HFF-Myc (cell line): ENCODE measurements around the gene LGALSL.

Source experiments
- DNase-seq: peaks from one replicate; pipeline ENCODE4 v3.0.0-alpha.2; 2011; ENCODE audit warnings: low read depth; ENCODE audit errors: extremely low read depth
- H3K4me3 ChIP-seq: replicated peaks from 2 replicates; pipeline ENCODE4 v1.5.1; 2011; ENCODE audit warnings: low read depth, mild to moderate bottlenecking, control low read depth, low read length
- CTCF ChIP-seq: IDR thresholded peaks from 2 replicates; pipeline ENCODE4 v1.5.1; 2012; ENCODE audit warnings: mild to moderate bottlenecking, low read depth, low read length, control low read depth; ENCODE audit errors: missing control alignments

LGALSL gene

GRCh38 chr2:64474121-64474571, 20.2 kb downstream of the LGALSL start:
- no peak for TF ChIP-seq CTCF
- H3K4me3 ChIP-seq: no peak overlapping the region
- DNase-seq: no peak

GRCh38 chr2:64474636-64475035, 20.7 kb downstream of the LGALSL start:
- no peak overlapping the region for H3K4me3 ChIP-seq
- no peak for DNase-seq
- no peak for TF ChIP-seq CTCF

GRCh38 chr2:64477037-64477436, 23.1 kb downstream of the LGALSL start:
- no peak overlapping the region for H3K4me3 ChIP-seq
- TF ChIP-seq CTCF: no peak
- no peak for DNase-seq

GRCh38 chr2:64477979-64478378, 24.0 kb downstream of the LGALSL start:
- no peak overlapping the region for H3K4me3 ChIP-seq
- no peak for DNase-seq
- no peak for TF ChIP-seq CTCF

GRCh38 chr2:64478502-64479230, 24.7 kb downstream of the LGALSL start:
- no peak for DNase-seq
- no peak overlapping the region for H3K4me3 ChIP-seq
- no peak for TF ChIP-seq CTCF

- TF ChIP-seq CTCF: no peak
- no peak for DNase-seq
- H3K4me3 ChIP-seq: no peak overlapping the region
Measured at GRCh38 chr2:64479259-64480117, 25.5 kb downstream of the LGALSL start.
